ENCODE data around the gene OPRM1. TPM values are rescaled to one million over a fixed set of nuclear protein-coding genes. Genes with fewer than 3 reads are reported as not detected.

The OPRM1 gene
- total RNA-seq, 3 donors from 2014 or later = 0.57 TPM; not detected in 2

DNA sequence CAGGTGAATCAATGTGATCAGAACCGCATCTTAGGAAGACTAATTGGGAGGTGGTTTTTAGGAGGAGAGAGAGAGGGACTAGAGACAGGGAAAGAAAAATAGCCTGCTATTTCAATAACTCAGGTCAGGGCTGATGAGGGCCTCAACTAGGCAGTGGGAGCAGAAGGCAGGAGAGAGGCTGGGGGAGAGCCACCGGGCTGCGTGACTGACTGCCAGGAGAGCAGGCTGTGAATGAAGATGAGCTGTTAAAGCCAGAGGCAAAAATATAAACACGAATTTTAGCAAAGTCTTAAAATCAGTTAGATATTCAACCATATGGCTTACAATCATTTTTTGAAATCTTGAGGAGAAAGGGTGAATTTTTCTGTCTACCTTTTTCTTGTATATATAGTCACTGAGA is 168.0 kb downstream of the OPRM1 start:
- Histone ChIP-seq H3K36me3 (ENCODE audit: low read depth) (no peaks in the 10 kb centered on the region), H3K4me3 (no peak overlapping the region), H3K9me3 (no peaks in the 10 kb centered on the region), H3K4me1 (ENCODE audit: low read depth) (no peaks in the 10 kb centered on the region)
- TF ChIP-seq, protein P1, sequence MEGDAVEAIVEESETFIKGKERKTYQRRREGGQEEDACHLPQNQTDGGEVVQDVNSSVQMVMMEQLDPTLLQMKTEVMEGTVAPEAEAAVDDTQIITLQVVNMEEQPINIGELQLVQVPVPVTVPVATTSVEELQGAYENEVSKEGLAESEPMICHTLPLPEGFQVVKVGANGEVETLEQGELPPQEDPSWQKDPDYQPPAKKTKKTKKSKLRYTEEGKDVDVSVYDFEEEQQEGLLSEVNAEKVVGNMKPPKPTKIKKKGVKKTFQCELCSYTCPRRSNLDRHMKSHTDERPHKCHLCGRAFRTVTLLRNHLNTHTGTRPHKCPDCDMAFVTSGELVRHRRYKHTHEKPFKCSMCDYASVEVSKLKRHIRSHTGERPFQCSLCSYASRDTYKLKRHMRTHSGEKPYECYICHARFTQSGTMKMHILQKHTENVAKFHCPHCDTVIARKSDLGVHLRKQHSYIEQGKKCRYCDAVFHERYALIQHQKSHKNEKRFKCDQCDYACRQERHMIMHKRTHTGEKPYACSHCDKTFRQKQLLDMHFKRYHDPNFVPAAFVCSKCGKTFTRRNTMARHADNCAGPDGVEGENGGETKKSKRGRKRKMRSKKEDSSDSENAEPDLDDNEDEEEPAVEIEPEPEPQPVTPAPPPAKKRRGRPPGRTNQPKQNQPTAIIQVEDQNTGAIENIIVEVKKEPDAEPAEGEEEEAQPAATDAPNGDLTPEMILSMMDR (IDR thresholded peaks at IDR 0.05) = no peak
- intact Hi-C loops (cut with DNase I, micrococcal nuclease) = no loop called here
- DNase-seq (no peak), ATAC-seq (no peak)

DNA sequence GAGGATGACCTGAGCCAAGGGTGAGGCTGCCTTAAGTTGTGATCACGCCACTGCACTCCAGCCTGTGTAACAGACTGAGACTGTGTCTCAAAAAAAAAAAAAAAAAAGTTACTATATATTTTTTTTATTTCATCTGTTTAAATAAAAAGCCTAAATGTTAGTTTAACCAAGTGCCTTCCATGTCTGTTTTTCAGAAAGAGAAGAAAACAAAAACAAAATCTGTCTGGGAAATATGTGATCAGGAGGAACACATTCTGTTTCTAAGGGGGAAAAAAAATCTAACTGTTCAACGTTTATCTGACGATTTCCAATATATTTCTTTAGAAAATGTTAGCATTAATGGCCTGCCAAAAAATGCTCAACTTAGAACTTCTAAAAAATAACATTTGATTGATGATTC is 170.5 kb downstream of the OPRM1 start:
- intact Hi-C loops (cut with DNase I, micrococcal nuclease) = no loop called here
- Histone ChIP-seq H3K4me1 (ENCODE audit: low read depth) (no peaks in the 10 kb centered on the region), H3K9me3 (no peaks in the 10 kb centered on the region), H3K4me3 (no peak overlapping the region), H3K36me3 (ENCODE audit: low read depth) (no peaks in the 10 kb centered on the region)
- no peak for DNase-seq
- no peak for ATAC-seq
- TF ChIP-seq, protein P1 (IDR thresholded peaks at IDR 0.05) = no peak

DNA sequence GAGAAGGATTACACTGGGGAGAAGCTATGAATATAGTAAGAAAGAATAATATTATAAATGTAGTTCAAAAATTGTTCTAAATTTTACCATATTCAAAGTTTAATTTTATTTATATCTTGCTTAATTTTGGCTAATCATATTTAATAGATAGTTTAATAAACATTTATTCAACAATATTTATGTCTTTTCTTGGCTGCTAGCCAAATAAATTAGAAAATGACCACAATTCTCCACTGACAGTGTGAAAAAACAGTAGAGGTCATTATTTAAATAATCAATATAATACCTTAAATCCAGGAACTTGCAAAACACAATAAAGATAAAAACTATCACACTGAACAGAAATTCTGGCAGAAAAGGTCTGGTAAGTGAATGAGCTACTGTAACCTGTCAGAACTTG is 171.6 kb downstream of the OPRM1 start:
- Histone ChIP-seq H3K4me3 (no peak overlapping the region), H3K9me3 (no peaks in the 10 kb centered on the region), H3K36me3 (ENCODE audit: low read depth) (no peaks in the 10 kb centered on the region), H3K4me1 (ENCODE audit: low read depth) (no peaks in the 10 kb centered on the region)
- ATAC-seq (no peak), DNase-seq (no peak)
- TF ChIP-seq, protein P1 (IDR thresholded peaks at IDR 0.05) = no peak
- intact Hi-C loops (cut with DNase I, micrococcal nuclease) = no loop called here

GRCh38 chr6:154213782-154214181 is 174.7 kb downstream of the OPRM1 start:
- H3K36me3 ChIP-seq (ENCODE audit: low read depth) = no peaks in the 10 kb centered on the region
- intact Hi-C loops (cut with DNase I, micrococcal nuclease) = no loop called here

DNA sequence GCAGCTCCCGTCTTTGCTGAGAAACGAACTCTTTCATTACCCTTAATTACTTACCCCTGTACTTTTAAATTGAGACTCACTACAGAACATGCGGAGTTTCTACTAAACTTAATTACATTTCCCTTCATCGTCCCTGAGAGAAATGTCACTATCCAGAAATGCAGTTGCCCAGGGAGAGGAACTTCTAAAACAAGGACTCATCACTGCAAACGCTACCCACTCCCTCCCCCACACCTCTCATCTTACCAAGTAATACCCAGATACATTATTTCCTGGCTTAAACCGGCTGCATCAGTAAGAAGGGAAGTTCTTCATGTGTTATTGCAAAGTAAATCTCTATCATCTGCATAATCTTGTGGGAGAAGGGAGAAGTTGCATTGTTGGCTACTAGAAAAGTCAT is 179.3 kb downstream of the OPRM1 start:
- Histone ChIP-seq H3K4me1 (ENCODE audit: low read depth) (no peaks in the 10 kb centered on the region), H3K36me3 (ENCODE audit: low read depth) (no peaks in the 10 kb centered on the region), H3K9me3 (no peaks in the 10 kb centered on the region), H3K4me3 (no peak overlapping the region)
- ATAC-seq (no peak), DNase-seq (no peak)
- intact Hi-C loops (cut with DNase I, micrococcal nuclease) = no loop called here
- TF ChIP-seq, protein P1 (IDR thresholded peaks at IDR 0.05) = no peak

More at GRCh38 chr6:154213782-154214181, 174.7 kb downstream of the OPRM1 start:
- ATAC-seq (no peak), DNase-seq (no peak)
- H3K9me3 ChIP-seq = no peaks in the 10 kb centered on the region
- no peaks in the 10 kb centered on the region for H3K4me1 ChIP-seq (ENCODE audit: low read depth)
- no peak overlapping the region for H3K4me3 ChIP-seq
- TF ChIP-seq, protein P1 (IDR thresholded peaks at IDR 0.05) = no peak

GRCh38 chr6:154218787-154219186 is 179.7 kb downstream of the OPRM1 start:
- no peak for ATAC-seq
- Histone ChIP-seq H3K9me3 (no peaks in the 10 kb centered on the region), H3K36me3 (ENCODE audit: low read depth) (no peaks in the 10 kb centered on the region), H3K4me1 (ENCODE audit: low read depth) (no peaks in the 10 kb centered on the region), H3K4me3 (no peak overlapping the region)
- TF ChIP-seq, protein P1 (IDR thresholded peaks at IDR 0.05) = no peak
- intact Hi-C loops (cut with DNase I, micrococcal nuclease) = no loop called here
- no peak for DNase-seq
